WTC11 (cell line): Measurements from ENCODE around the gene KCNJ11.

ENCODE experiments used
- CBFB ChIP-seq: sonication (generic); formaldehyde crosslinking; IDR thresholded peaks from 2 replicates; pipeline ENCODE4 v1.8.1; 2022; ENCODE audit warnings: mild to moderate bottlenecking, low read depth, missing genetic modification reagents
- CREB1 ChIP-seq: sonication (generic); formaldehyde crosslinking; IDR thresholded peaks from 2 replicates; pipeline ENCODE4 v1.8.0; 2023; ENCODE audit warnings: mild to moderate bottlenecking, missing genetic modification reagents
- HMGA2 ChIP-seq: fragments of 250-450 bp; sonication (Bioruptor Pico); IDR thresholded peaks from 2 replicates; pipeline ENCODE4 v1.4.0; 2021; ENCODE audit warnings: mild to moderate bottlenecking, moderate library complexity
- NR2C2 ChIP-seq: sonication (generic); formaldehyde crosslinking; IDR thresholded peaks from 2 replicates; pipeline ENCODE4 v1.8.0; 2022; ENCODE audit warnings: mild to moderate bottlenecking, missing genetic modification reagents
- RELA ChIP-seq: sonication (generic); formaldehyde crosslinking; IDR thresholded peaks from 2 replicates; pipeline ENCODE4 v1.8.1; 2022; ENCODE audit warnings: missing genetic modification reagents, mild to moderate bottlenecking, borderline replicate concordance
- TF ChIP-seq, protein P1 (sequence below): sonication (generic); formaldehyde crosslinking; IDR thresholded peaks from 2 replicates; pipeline ENCODE4 v1.8.1; 2022; ENCODE audit warnings: low read depth, mild to moderate bottlenecking, moderate library complexity, missing genetic modification reagents, borderline replicate concordance
- TF ChIP-seq, protein P2 (sequence below): sonication (generic); formaldehyde crosslinking; IDR thresholded peaks from 2 replicates; pipeline ENCODE4 v1.8.1; 2022; ENCODE audit warnings: mild to moderate bottlenecking, moderate library complexity, missing genetic modification reagents
- TF ChIP-seq, protein P3 (sequence below): fragments of 200-600 bp; IDR thresholded peaks from 2 replicates; pipeline ENCODE4 v1.8.0; 2022; ENCODE audit warnings: antibody characterized with exemption
- TF ChIP-seq, protein P4 (sequence below): sonication (generic); formaldehyde crosslinking; IDR thresholded peaks from 2 replicates; pipeline ENCODE4 v1.8.0; 2022; ENCODE audit warnings: mild to moderate bottlenecking, missing genetic modification reagents
- TF ChIP-seq, protein P5 (sequence below): sonication (generic); formaldehyde crosslinking; IDR thresholded peaks from 2 replicates; pipeline ENCODE4 v1.8.0; 2022; ENCODE audit warnings: mild to moderate bottlenecking, missing genetic modification reagents

DNA sequence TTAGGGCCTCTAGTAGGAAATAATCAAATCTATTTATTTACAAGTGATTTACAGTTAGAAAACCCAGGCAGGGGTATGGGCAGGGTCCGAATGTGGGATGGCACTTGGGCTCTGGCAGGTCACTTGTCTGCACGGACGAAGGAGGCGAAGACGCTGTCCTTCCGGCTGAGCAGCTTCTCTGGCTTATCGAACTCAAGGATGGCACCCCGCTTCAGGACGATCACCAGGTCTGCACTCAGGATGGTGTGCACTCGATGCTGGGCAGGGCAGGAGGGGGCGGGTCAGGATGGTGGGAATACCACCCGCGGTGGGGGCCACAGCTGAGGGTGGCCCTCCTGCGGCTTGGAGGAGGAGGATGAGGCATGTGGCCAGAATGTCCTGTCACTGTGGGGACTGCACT, 4.4 kb upstream of the KCNJ11 start:
- TF ChIP-seq, protein P1, sequence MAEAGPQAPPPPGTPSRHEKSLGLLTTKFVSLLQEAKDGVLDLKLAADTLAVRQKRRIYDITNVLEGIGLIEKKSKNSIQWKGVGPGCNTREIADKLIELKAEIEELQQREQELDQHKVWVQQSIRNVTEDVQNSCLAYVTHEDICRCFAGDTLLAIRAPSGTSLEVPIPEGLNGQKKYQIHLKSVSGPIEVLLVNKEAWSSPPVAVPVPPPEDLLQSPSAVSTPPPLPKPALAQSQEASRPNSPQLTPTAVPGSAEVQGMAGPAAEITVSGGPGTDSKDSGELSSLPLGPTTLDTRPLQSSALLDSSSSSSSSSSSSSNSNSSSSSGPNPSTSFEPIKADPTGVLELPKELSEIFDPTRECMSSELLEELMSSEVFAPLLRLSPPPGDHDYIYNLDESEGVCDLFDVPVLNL (CRISPR knock-in tag): no peak
- TF ChIP-seq NR2C2 (CRISPR knock-in tag) (no peak), RELA (no peak), CREB1 (no peak), HMGA2 (CRISPR knock-in tag) (no peak), CBFB (CRISPR knock-in tag) (no peak)
- TF ChIP-seq, protein P2, sequence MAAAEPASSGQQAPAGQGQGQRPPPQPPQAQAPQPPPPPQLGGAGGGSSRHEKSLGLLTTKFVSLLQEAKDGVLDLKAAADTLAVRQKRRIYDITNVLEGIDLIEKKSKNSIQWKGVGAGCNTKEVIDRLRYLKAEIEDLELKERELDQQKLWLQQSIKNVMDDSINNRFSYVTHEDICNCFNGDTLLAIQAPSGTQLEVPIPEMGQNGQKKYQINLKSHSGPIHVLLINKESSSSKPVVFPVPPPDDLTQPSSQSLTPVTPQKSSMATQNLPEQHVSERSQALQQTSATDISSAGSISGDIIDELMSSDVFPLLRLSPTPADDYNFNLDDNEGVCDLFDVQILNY: no peak
- TF ChIP-seq, protein P3, sequence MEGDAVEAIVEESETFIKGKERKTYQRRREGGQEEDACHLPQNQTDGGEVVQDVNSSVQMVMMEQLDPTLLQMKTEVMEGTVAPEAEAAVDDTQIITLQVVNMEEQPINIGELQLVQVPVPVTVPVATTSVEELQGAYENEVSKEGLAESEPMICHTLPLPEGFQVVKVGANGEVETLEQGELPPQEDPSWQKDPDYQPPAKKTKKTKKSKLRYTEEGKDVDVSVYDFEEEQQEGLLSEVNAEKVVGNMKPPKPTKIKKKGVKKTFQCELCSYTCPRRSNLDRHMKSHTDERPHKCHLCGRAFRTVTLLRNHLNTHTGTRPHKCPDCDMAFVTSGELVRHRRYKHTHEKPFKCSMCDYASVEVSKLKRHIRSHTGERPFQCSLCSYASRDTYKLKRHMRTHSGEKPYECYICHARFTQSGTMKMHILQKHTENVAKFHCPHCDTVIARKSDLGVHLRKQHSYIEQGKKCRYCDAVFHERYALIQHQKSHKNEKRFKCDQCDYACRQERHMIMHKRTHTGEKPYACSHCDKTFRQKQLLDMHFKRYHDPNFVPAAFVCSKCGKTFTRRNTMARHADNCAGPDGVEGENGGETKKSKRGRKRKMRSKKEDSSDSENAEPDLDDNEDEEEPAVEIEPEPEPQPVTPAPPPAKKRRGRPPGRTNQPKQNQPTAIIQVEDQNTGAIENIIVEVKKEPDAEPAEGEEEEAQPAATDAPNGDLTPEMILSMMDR: no peak
- TF ChIP-seq, protein P4, sequence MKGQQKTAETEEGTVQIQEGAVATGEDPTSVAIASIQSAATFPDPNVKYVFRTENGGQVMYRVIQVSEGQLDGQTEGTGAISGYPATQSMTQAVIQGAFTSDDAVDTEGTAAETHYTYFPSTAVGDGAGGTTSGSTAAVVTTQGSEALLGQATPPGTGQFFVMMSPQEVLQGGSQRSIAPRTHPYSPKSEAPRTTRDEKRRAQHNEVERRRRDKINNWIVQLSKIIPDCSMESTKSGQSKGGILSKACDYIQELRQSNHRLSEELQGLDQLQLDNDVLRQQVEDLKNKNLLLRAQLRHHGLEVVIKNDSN (CRISPR knock-in tag): no peak
- TF ChIP-seq, protein P5, sequence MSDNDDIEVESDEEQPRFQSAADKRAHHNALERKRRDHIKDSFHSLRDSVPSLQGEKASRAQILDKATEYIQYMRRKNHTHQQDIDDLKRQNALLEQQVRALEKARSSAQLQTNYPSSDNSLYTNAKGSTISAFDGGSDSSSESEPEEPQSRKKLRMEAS (CRISPR knock-in tag): no peak
